Frontal cortex (tissue), 4 donors: Measurements from ENCODE around the gene NINJ2. TPM values are rescaled to one million over a fixed set of nuclear protein-coding genes. Genes with fewer than 3 reads are reported as not detected.

ENCODE experiments used
- DNase-seq, 2 donors: peaks; one replicate each; pipeline ENCODE4 v3.0.0; 2012; ENCODE audit warnings: low spot score in 2 of 2
- FAIRE-seq: peaks from 2 replicates; lab custom pipeline; 2012; peaks lifted over from hg19 to GRCh38; lab: Jason Lieb, UNC
- total RNA-seq: library from RNA; depleted of rRNA; stranded (reverse); fragments of >200 nt; gene quantifications from one replicate; pipeline ENCODE4 v1.2.3, GENCODE V29; 2014
- donor health status: control.
- donor health status: control.
- donor health status: control.

Gene NINJ2
- total RNA-seq, 1 donor from 2014 or later: 2.9 TPM

GRCh38 chr12:622416-622815 is 40.8 kb downstream of the NINJ2 start:
- no peak for DNase-seq
- FAIRE-seq: no peak

- FAIRE-seq: no peak
- DNase-seq: no peak
Observed at GRCh38 chr12:619346-619745, 43.9 kb downstream of the NINJ2 start.

GRCh38 chr12:618605-619004 is 44.6 kb downstream of the NINJ2 start:
- no peak for DNase-seq
- FAIRE-seq: no peak

GRCh38 chr12:617304-617915 is 45.8 kb downstream of the NINJ2 start:
- FAIRE-seq (no peak), DNase-seq (no peak)

DNA sequence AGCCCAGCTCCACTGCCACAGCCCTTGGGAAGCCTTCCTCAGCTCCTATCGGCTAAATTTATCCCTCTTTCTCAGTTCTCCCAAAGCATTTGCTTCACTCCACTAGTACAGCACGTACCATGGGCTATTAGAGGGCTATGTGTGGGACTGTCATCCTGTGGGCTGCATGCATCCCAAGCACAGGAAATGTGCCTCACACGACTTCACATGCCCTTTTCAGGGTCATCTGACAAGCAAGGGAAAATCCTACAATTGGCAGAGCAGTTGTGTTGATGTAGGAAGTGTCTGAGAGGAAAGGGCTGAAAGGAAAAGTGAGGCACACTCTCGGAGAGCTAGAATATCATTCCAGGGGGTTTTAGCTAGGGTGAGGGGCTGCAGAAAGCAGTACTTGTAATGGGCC is 47.6 kb downstream of the NINJ2 start:
- no peak for FAIRE-seq
- DNase-seq: no peak

- FAIRE-seq: no peak
- no peak for DNase-seq
Observed at GRCh38 chr12:614411-614970, 48.8 kb downstream of the NINJ2 start.

- FAIRE-seq: no peak
- DNase-seq: no peak
Observed at GRCh38 chr12:613996-614395, 49.2 kb downstream of the NINJ2 start.

DNA sequence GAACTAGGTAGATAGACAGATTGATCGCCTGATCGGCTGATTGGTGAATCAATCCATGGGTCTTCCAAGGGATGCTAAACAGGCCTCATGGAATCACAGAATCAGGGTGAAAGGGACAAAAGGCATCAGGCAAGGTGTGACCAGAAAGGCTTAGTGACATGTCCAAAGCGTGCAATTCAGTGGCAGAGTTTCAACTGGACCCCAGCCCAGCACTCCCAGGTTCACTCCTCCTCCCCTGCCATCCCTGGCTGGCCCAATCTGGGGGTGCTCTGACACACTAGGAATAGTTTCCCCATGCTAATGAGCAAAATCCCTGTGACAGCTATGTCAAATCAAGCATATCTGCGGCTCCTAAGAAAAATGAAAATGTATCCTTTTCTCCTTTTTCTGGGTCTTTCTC is 50.4 kb downstream of the NINJ2 start:
- FAIRE-seq: no peak
- no peak for DNase-seq

GRCh38 chr12:612293-612692 is 51.0 kb downstream of the NINJ2 start:
- no peak for FAIRE-seq
- no peak for DNase-seq

DNA sequence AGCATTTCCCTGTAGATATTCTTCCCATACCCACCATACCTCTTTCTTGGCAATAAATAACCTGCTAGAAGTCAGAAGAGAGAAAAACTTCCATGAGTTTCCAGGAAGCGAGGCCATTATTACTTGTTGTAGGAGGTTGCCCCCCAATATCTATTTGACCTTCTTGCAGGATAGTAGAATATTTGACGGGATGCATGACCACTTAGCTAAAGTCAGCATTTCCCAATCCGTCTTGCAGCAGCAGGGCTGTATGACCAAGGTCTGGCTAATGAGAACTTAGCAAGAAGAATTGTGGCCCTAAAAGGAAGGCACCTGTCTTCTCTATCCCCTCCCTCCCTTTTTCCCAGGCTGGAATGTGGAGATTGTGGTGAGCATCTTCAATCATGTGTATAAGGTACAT is 51.5 kb downstream of the NINJ2 start:
- FAIRE-seq: no peak
- DNase-seq: no peak

GRCh38 chr12:608921-609320 is 54.3 kb downstream of the NINJ2 start:
- no peak for FAIRE-seq
- no peak for DNase-seq

DNA sequence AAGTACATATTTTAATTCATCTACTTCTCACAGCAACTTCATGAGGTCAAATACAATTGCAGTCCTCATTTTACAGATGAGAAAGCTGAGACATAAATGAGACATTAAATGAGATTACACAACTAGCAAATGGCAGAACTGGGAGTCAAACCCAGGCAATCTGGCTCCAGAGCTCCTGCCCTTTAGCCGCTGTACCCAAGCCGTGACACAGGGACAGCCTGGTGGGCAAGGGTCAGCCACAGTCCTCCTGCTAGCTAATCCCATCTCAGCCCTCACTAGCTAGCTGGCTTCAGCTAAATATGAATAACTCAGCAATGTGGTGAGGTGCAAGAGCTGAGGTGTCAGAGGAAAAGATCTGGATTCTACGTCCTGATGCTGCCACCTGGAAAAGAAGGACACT is 54.8 kb downstream of the NINJ2 start:
- no peak for FAIRE-seq
- no peak for DNase-seq

DNA sequence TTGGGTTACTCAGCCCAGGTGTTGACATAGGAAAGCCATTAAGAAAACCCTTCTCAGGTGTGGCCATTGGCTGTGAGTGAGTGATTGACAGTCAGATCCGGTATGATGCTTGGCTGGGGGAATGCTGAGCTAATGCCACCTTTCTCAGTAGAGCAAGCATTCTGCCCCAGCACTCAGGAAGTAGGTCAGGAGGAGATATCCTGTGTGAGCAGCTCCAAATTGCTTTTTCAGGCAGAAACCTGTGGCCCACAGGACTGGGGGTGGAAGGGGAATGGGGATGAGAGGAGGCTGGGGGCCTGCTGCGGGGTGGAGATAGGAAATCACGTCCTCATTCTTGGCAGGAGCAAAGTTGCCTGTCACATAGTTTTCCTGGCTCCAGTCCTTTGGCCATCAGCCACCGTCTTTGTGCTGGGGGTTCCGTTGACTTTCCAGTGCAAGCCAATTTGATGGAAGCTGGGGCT is 55.7 kb downstream of the NINJ2 start:
- no peak for DNase-seq

DNA sequence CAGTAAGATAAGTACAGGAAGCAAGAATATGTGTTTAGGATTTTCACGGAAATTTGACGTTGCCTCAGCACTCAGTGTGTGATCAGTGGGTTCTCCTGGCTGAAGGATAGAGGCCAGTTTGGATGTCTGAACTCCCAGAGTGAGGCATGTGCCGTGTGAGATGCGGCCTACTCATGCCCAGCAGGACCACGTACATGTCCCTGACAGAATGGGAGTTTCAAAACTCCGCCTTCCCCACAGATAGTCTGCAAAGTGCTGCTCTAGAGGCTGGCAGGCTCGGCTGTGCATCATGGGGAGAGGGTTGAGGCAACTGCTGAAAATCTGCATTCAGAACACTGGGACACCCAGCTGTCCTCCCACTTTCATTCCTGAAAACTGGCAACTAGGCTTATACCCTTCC is 58.3 kb downstream of the NINJ2 start:
- DNase-seq (no peak), FAIRE-seq (no peak)

More for the DNA sequence above, 55.7 kb downstream of the NINJ2 start:
- FAIRE-seq: no peak

- DNase-seq (no peak), FAIRE-seq (no peak)
Observed at GRCh38 chr12:602700-603068, 60.6 kb downstream of the NINJ2 start.

- no peak for FAIRE-seq
Observed at GRCh38 chr12:601976-602699, 61.1 kb downstream of the NINJ2 start.

GRCh38 chr12:599756-600155 is 63.5 kb downstream of the NINJ2 start:
- FAIRE-seq (no peak), DNase-seq (no peak)

More at GRCh38 chr12:601976-602699, 61.1 kb downstream of the NINJ2 start:
- DNase-seq: no peak

GRCh38 chr12:597926-598568 is 65.2 kb downstream of the NINJ2 start:
- no peak for DNase-seq
- FAIRE-seq: no peak

GRCh38 chr12:593396-594270 is 69.6 kb downstream of the NINJ2 start:
- DNase-seq: no peak
- FAIRE-seq: no peak

DNA sequence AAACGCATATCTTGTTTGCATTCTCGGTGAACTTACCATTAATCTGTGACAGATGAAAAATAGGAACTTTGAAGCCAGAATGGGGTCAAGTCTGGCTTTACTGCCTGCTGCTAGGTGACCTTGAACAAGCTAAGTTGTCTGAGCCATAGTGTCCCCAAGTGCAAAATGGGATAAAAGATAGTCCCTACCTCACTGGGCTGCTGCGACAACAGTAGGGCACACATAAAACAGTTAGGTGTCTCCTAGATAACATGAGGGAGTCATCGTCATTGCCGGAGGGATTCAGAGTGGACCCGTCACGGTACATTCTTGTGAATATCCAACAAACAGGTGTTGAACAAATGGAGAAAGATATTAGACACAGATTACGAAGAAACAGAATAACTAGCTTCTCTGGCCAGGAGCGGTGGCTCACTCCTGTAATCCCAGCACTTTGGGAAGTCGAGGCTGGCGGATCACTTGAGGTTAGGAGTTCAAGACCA is 71.2 kb downstream of the NINJ2 start:
- no peak for FAIRE-seq

More for the DNA sequence above, 71.2 kb downstream of the NINJ2 start:
- no peak for DNase-seq
